ENCODE data around the gene ADCY4. TPM values are rescaled to one million over a fixed set of nuclear protein-coding genes. Genes with fewer than 3 reads are reported as not detected.

Gene ADCY4
- total and polyA plus RNA-seq, 2 of the 13 experiments (the other 11 are each of a cell fraction or from before 2014, with no cell fraction given): 0.03 TPM; not detected in 1

DNA sequence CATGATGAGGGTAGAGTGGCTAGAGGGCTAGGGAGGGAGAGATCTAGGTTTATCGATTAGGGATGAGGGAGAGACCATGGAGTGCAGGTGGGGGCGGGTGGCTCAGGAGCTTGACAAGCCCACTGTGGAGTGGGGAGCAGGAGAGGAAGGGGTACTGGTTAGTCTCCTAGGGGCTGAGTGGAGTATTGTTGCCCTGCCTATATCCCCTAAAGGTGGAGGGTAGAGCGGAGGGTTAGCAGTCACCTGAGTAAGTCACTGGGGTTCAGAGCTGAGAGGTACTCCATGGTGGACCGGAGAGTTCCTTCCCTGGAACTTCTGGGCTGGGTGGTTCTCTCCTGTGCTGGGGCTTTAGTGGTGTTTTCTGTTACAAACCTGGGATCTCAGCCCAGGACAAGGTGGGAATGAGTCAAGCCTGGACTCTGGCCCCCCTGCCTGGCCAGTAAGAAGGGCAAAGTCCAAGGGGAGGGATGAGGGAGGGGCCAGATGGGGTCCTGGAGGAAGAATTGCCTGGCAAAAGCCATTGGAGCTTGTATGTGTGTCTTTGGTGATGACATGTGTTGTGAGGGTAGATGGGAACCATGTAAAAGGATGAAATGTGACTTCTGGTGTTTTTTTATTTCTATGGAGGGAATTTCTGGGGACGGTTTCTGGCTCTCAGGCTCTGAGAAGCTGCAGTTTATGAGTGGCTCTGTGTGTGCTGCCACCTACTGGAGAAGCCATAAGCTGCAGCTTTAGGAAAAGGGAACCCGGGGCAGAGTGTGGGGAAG, 27.1 kb downstream of the ADCY4 start, which contains the start of gene CIDEB (continued):
- TF ChIP-seq, protein P1, sequence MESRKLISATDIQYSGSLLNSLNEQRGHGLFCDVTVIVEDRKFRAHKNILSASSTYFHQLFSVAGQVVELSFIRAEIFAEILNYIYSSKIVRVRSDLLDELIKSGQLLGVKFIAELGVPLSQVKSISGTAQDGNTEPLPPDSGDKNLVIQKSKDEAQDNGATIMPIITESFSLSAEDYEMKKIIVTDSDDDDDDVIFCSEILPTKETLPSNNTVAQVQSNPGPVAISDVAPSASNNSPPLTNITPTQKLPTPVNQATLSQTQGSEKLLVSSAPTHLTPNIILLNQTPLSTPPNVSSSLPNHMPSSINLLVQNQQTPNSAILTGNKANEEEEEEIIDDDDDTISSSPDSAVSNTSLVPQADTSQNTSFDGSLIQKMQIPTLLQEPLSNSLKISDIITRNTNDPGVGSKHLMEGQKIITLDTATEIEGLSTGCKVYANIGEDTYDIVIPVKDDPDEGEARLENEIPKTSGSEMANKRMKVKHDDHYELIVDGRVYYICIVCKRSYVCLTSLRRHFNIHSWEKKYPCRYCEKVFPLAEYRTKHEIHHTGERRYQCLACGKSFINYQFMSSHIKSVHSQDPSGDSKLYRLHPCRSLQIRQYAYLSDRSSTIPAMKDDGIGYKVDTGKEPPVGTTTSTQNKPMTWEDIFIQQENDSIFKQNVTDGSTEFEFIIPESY (CRISPR knock-in tag; IDR thresholded peaks at IDR 0.05): peak; percentile 56
- peak; percentile 93 for TF ChIP-seq RXRB (CRISPR knock-in tag; IDR thresholded peaks at IDR 0.05; ENCODE audit: borderline replicate concordance)
- TF ChIP-seq NBN (conservative IDR thresholded peaks at IDR 0.05): 0 out of 2 replicates have a peak, but pooled peaks have one; percentile 34
- TF ChIP-seq BCL6 (CRISPR knock-in tag; IDR thresholded peaks at IDR 0.05): peak; percentile 62; the same call in 1 of the 2 replicates
- TF ChIP-seq ZBTB38 (CRISPR knock-in tag; IDR thresholded peaks at IDR 0.05): peak; percentile 71; the same call in 1 of the 2 replicates
- TF ChIP-seq FOXK1 (CRISPR knock-in tag; IDR thresholded peaks at IDR 0.05; ENCODE audit: borderline replicate concordance, low read depth): peak; percentile 67; the same call in 1 of the 2 replicates
- peak; percentile 64 for TF ChIP-seq RBM39 (IDR thresholded peaks at IDR 0.05; ENCODE audit: low read depth, low read length, poor library complexity, severe bottlenecking)
- TF ChIP-seq MTF1 (CRISPR knock-in tag; IDR thresholded peaks at IDR 0.05): no peak
- TF ChIP-seq CREB1 (IDR thresholded peaks at IDR 0.05): peak; percentile 65
- TF ChIP-seq CREB1 (CRISPR knock-in tag; IDR thresholded peaks at IDR 0.05): no peak
- TF ChIP-seq ARHGAP35 (CRISPR knock-in tag; IDR thresholded peaks at IDR 0.05; ENCODE audit: borderline replicate concordance): 0 out of 2 replicates have a peak, but pooled peaks have one; percentile 48
- peak; percentile 93 for TF ChIP-seq REPIN1 (CRISPR knock-in tag; IDR thresholded peaks at IDR 0.05; ENCODE audit: borderline replicate concordance, low read depth)
- peak; percentile 88 for TF ChIP-seq POGZ (CRISPR knock-in tag; IDR thresholded peaks at IDR 0.05)
- TF ChIP-seq ZEB1 (IDR thresholded peaks at IDR 0.05; ENCODE audit: insufficient replicate concordance, low read depth): no peak
- TF ChIP-seq E2F5 (CRISPR knock-in tag; conservative IDR thresholded peaks at IDR 0.05): no peak
- TF ChIP-seq, protein P2, sequence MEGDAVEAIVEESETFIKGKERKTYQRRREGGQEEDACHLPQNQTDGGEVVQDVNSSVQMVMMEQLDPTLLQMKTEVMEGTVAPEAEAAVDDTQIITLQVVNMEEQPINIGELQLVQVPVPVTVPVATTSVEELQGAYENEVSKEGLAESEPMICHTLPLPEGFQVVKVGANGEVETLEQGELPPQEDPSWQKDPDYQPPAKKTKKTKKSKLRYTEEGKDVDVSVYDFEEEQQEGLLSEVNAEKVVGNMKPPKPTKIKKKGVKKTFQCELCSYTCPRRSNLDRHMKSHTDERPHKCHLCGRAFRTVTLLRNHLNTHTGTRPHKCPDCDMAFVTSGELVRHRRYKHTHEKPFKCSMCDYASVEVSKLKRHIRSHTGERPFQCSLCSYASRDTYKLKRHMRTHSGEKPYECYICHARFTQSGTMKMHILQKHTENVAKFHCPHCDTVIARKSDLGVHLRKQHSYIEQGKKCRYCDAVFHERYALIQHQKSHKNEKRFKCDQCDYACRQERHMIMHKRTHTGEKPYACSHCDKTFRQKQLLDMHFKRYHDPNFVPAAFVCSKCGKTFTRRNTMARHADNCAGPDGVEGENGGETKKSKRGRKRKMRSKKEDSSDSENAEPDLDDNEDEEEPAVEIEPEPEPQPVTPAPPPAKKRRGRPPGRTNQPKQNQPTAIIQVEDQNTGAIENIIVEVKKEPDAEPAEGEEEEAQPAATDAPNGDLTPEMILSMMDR (CRISPR knock-in tag; IDR thresholded peaks at IDR 0.05): peak; percentile 99
- no peak for TF ChIP-seq BCLAF1 (IDR thresholded peaks at IDR 0.05)
- TF ChIP-seq, protein P3, sequence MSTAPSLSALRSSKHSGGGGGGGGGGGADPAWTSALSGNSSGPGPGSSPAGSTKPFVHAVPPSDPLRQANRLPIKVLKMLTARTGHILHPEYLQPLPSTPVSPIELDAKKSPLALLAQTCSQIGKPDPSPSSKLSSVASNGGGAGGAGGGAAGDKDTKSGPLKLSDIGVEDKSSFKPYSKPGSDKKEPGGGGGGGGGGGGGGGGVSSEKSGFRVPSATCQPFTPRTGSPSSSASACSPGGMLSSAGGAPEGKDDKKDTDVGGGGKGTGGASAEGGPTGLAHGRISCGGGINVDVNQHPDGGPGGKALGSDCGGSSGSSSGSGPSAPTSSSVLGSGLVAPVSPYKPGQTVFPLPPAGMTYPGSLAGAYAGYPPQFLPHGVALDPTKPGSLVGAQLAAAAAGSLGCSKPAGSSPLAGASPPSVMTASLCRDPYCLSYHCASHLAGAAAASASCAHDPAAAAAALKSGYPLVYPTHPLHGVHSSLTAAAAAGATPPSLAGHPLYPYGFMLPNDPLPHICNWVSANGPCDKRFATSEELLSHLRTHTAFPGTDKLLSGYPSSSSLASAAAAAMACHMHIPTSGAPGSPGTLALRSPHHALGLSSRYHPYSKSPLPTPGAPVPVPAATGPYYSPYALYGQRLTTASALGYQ (CRISPR knock-in tag; IDR thresholded peaks at IDR 0.05): peak; percentile 61; the same call in 1 of the 2 replicates

Measured in HepG2 (cell line).